Lower leg skin (tissue), 4 donors: ENCODE results near the gene CA7. TPM values are rescaled to one million over a fixed set of nuclear protein-coding genes. Genes with fewer than 3 reads are reported as not detected.

Experiments used
- DNase-seq, 2 donors: peaks; one replicate each; pipeline ENCODE4 v3.0.0-alpha.2; 2019; ENCODE audit warnings: low spot score in 2 of 2
- H3K4me3 ChIP-seq: fragments of 200-600 bp; sonication (generic); 2 replicates; pipeline ENCODE4 v1.5.1; 2017; ENCODE audit warnings: mild to moderate bottlenecking, low read depth; ENCODE audit not compliant: poor library complexity, severe bottlenecking
- CTCF ChIP-seq, 3 donors: fragments of 450-650 bp; IDR thresholded peaks; one replicate each; pipeline ENCODE4 v1.5.1; 2016; ENCODE audit warnings: antibody characterized with exemption in 3 of 3, mild to moderate bottlenecking in 3 of 3, moderate library complexity in 2 of 3
- POLR2A ChIP-seq, 2 donors: fragments of 450-650 bp; IDR thresholded peaks; one replicate each; pipeline ENCODE4 v1.6.1; 2016 to 2017; ENCODE audit warnings: antibody characterized with exemption in 2 of 2, mild to moderate bottlenecking in 1 of 2, moderate library complexity in 1 of 2
- WGBS, 2 donors: methylation state at CpG; one replicate each; pipeline ENCODE4 v1.1.5; 2018; 5-methylcytosine and 5-hydroxymethylcytosine counted together
- intact Hi-C: fragments of 100-400 bp; cut with DNase I; formaldehyde crosslinking; loops from one replicate; pipeline ENCODE4 v1.15.0; 2023; ENCODE audit warnings: low total_unique reads
- total RNA-seq, 4 donors: library from RNA; depleted of rRNA; stranded (reverse); fragments of >200 nt; gene quantifications; one replicate each; pipeline ENCODE4 v1.1.0, GENCODE V29; 2016

Gene CA7
- total RNA-seq, 4 donors from 2014 or later = not detected

- WGBS, 2 donors = 89 to 93% methylated on average over 4 of the region's 4 CpGs
- no peak for TF ChIP-seq CTCF (IDR thresholded peaks at IDR 0.05)
- TF ChIP-seq POLR2A (IDR thresholded peaks at IDR 0.05) = no peak
- H3K4me3 ChIP-seq = no peak overlapping the region
- no peak for DNase-seq
- intact Hi-C loops = no loop called here
Observed at GRCh38 chr16:66849549-66849948, 5.3 kb downstream of the CA7 start.

- 87 to 94% methylated on average over 12 to 14 of the region's 14 CpGs for WGBS, 2 donors
- no peak for DNase-seq
- TF ChIP-seq POLR2A (IDR thresholded peaks at IDR 0.05) (no peak), CTCF (IDR thresholded peaks at IDR 0.05) (no peak)
- intact Hi-C loops = loop anchor here (10.0 kb wide), 1 partner anchor 445 kb away; no protein-coding TSS in a partner anchor
- H3K4me3 ChIP-seq = no peak overlapping the region
Observed at GRCh38 chr16:66850115-66850815, 6.1 kb downstream of the CA7 start.

GRCh38 chr16:66851166-66851964 lies 7.2 kb downstream of the CA7 start:
- no peak for DNase-seq
- no peak for TF ChIP-seq POLR2A (IDR thresholded peaks at IDR 0.05)
- TF ChIP-seq CTCF (IDR thresholded peaks at IDR 0.05) = no peak
- 85 to 88% methylated on average over 13 of the region's 13 CpGs for WGBS, 2 donors

GRCh38 chr16:66853261-66854139 lies 9.3 kb downstream of the CA7 start:
- intact Hi-C loops = loop anchor here (10.0 kb wide), 1 partner anchor 449 kb away; no protein-coding TSS in a partner anchor
- no peak for DNase-seq
- TF ChIP-seq CTCF (IDR thresholded peaks at IDR 0.05) (no peak), POLR2A (IDR thresholded peaks at IDR 0.05) (no peak)
- WGBS, 2 donors = 76 to 81% methylated on average over 13 to 15 of the region's 15 CpGs
- H3K4me3 ChIP-seq = no peak overlapping the region

More at GRCh38 chr16:66851166-66851964, 7.2 kb downstream of the CA7 start:
- intact Hi-C loops = loop anchor here (10.0 kb wide), 1 partner anchor 447 kb away; no protein-coding TSS in a partner anchor
- no peak overlapping the region for H3K4me3 ChIP-seq

- intact Hi-C loops = loop anchor here (10.0 kb wide), 1 partner anchor 451 kb away; no protein-coding TSS in a partner anchor
- 88 to 91% methylated on average over 6 of the region's 6 CpGs for WGBS, 2 donors
- H3K4me3 ChIP-seq = no peak overlapping the region
- DNase-seq = no peak
- TF ChIP-seq CTCF (IDR thresholded peaks at IDR 0.05) (no peak), POLR2A (IDR thresholded peaks at IDR 0.05) (no peak)
Observed at GRCh38 chr16:66856184-66856730, 12.0 kb downstream of the CA7 start.
